Amniotic stem cell (primary cell): ENCODE measurements around the gene GHRHR.

Experiments used
- DNase-seq: peaks from one replicate; lab custom pipeline; 2025; lab: John Stamatoyannopoulos, UW

GHRHR gene

DNA sequence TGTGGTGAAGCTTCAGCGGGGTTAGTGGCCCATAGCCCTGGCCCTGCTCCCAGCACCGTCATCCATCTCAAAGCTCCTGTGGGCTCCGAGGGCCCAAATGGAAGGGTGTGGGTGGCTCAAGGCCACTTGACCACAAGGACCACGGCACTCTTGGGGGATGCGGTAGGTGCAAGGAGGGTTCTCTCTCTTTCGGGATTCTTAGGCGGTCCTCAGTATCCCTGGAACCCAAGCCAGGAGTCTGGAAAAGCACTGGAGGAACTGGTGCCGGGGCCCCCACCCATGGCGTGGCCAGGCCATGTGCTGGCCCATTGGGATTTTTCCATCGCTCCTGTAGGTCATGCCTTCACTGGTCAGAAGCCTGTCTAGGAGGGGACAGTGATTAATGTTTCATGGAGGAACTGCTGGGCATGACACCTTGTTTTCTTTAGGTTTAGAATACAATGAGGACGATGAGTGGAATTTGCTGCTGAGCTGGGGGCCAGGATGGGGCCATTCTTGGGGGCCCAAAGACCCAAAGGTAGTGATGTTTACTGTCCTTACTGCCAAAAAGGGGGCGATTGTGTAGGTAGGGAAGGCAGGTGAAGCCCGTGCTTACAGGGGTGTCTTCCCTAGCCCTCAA is 35.4 kb upstream of the GHRHR start:
- DNase-seq, result no peak

DNA sequence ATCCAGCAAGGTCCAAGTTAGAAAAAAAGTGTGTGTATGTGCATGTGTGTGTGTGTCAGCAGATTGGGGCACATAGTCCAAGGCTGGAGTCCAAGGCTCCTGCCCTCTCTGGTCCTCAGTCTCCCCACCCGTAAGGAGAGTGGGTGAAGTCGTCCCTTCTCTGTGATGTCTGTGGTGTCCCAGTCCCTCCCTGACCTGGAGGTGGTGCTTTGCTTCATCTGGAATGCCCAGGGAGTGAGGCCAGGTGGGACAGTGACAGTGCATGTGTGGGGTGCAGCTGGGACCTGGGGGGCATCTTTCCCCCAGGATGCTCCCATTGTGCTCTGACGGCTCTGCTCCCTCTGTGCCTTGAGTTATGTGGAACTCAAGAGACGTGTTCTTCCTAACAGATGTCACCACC is 34.1 kb upstream of the GHRHR start:
- DNase-seq, result no peak

DNA sequence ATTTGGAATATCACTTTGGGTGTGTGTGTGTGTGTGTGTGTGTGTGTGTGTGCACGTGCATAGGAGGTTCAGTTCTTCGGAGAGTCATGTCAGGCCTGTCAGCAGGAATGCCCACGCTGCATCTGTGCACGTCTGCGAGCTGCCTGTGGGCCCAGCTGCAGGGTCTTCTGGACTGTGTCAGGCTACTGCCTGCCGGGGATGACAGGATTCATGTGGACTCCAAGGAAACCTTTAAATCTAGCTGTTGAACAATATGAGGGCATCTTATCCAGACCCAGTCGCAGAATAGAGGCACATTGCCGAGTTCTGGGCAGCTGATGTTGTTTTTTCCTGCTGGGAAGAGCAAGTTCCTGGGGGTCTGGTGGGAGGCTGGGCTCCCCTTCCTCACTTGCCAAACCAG is 33.1 kb upstream of the GHRHR start:
- no peak for DNase-seq

DNA sequence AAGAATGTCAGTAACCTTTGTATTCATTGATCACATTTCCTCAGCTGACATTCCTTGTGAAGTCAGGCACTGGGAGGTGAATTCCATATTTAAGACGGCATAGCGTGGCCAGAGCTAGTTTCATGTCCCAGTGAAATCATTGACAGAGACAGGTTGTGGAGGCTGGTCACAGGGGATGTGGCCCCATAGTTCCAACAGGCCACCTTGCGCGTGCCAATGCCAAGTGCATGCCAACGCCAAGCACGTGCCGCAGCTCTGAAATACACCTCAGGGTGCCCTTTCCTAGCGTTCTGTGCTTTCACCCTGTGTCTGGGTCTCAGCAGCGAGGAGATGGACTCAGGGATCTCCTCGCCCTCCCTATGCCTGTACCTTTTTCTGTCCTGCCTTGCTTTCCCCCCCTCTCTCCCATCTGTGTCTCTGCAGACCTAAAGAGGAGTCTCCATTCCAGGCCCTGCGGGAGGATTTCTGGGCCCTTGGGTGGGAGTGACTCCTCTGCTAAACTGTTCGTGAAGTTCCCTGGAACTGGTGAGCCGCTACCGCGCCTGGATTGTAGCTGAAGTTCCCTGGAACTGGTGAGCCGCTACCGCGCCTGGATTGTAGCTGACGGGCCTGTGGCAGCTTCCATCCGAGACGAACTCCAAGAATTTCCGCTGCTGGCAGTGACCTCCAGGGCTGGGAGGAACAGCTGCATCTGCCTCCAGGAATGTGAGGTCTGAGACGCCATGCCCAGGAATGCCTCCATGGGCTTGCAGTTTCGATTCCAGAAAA is 32.4 kb upstream of the GHRHR start:
- DNase-seq, result no peak

DNA sequence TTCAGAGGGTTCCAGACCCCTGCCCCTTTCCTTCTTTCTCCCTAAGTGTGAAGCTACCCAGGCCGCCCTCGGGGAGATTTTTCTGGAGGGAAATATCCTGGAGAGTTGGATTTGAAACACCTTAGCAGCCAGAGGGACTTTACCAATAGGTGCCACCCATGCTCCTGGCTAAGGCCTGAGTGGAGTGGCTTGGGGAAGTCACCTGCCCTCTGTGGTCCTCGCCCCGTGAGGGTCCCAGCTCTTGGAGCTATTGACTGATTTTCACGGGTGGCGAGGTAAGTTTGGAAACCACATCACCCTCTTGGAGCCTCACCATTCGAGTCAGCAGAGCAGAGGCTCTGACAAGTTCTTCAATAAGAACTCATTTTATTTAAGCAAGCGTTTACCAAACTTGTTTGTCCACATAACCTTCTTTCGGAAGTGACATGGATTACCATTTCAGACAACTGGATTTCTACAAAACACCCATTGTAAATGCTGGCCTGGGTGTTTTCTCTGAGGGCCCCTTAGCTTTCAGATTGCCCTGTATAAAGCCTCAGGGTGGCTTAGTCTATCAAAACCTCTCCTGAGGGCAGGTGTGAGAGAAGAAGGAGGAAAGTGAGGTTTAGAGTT is 31.7 kb upstream of the GHRHR start:
- no peak for DNase-seq

DNA sequence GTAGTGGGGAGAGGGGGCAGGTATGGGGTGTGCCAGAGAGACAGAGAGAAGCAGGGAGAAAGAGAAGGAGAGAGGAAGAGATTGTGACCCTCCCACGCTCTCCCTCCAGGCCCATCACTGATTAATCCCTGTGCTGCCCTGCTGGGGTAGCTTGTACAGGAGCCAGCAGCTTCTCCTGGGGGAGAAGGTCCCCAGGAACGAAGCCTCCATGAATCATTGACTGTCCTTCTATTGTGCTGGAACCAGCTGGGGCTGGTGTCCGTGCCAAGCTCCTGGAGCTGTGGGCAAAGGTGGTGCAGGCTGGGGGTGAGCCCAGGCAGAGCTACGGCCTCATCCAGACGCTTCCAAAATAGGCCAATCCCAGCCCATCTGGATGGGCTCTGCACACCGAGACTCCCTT is 31.2 kb upstream of the GHRHR start:
- no peak for DNase-seq

DNA sequence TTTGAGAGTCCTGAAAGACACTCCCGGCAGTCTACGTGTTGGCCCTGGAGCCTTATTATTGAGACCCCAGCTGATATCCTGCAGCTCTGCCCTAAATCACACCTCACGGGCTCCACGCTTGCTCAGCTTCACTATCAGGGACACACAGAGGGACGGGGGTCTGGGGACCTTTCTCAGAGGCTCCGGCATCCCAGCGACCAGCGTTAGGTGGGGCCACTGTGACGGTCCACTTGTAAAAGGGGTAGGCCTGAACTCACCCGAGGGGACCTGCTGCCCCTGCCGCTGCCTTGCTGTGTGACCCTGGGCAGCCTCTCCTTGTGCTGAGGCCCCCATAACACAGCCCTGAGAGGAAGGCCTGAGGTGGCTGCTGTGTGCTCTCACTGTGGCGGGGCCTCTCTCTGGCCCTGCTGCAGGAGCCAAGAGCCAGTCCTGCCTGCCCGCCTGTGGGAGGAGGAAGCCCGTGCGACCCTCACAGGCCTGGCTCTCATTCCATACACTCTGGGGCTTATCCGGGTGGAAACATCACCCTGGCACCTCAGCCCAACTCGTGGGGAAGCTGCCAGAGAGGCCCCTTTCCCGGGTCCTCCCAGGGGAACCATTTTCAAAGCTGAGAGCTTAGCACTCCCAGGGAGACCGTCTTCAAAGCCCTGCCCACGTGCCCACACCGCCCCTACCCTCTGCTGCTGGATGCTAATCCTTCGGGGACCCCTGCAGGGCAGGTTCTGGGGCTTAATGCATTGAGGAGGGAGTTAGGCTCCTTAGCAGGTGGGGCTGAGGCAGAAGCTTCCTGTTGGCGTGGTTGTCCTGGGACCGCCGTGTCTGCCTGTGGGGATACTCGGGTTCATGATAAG is 30.4 kb upstream of the GHRHR start:
- DNase-seq, result no peak

DNA sequence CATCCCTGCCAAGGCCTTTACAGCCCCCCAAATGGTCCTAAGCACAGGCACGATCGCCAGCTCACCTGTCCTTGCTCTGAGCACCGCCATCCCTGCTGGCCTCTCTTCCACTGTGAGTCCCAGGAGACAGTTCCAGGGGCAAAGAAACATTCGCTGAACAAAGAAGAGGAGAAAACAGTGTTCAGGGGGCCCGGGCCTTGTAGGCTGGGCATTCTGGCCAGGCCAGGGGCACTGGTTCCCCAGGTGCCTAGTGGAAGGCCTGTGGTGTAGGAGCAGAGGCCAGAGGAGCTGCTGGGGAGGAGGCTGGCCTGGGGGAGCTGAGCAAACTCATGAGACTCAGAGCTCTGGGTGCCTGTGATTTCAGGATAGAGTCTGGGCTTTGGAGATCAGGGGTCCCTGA is 29.5 kb upstream of the GHRHR start:
- DNase-seq, result no peak

DNA sequence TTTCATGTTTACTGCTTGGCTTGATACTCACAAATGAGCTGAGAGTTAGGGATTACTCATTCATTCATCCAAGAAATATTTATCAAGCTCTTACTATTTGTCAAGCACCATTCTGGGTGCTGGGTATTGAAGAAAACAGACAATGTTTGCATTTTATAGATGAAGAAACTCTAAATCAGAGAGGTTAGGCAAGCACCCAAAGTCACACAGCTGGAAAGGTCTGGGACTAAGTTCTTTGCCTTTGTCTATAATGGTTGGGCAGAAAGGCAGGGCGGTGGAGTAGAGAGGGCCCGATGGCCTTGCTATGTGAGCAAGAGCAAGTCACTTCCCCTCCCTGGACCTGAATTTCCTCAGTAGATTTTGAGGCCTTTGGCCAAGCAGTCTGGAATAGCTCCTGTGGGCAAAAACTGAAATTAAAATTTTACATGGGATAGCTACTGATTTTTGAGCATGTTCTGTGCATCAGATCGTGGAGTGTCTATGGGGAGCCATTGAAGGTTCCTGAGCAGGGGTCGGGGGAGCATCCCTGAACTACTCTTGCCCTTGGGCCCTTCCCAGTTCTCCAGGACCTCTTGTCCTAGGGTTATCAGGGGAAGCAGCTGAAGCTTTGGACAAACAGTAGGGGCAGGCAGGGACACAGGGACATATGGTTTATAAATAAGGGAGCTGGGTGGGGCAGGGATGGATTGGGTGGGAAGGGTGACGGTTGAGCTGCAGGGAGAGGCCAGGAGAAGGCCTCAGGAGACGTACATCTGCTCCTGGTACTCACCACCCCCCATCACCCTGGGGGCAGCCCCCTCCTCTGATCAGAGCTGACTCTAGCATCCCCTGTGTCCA is 28.8 kb upstream of the GHRHR start:
- DNase-seq, result no peak

DNA sequence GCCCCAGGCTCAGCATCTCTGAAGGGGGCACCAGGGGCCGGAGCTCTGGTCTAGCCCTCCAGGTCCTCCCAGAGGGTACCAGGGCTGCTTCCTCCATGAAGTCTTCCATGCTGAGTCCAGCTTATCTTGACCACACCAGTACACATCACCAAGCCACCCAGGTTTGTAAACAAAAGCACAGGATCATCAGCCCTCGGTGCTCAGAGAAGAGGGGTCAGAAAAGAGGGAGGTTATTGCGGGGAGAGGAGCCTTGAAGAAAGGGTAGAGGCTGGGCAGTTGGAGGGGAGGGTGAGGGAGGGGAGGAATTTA is 28.2 kb upstream of the GHRHR start:
- no peak for DNase-seq

DNA sequence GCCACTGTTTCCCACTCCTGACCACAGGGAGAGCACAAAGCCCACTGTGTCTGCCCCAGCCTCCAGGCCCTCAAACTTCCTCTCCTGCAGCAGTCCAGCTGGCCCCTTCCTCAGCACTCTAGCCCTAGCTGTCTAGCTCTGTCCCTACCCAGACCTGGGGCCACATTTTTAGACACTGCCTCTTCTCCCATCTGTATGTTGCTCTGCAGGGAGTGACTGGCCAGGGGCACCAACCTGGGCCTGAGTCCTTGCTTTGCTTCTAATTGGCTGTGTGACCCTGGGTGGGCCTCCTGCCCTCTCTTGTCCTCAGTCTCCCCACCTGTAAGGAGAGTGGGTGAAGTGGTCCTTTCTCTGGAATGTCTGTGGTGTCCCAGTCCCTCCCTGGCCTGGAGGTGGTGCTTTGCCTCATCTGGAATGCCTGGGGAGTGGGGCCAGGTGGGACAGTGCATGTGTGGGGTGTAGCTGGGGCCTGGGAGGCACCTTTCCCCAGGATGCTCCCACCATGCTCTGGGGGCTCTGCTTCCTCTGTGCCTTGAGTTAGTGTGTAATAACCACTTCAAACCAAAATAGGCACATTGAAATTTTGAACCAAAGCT is 27.0 kb upstream of the GHRHR start:
- DNase-seq, result no peak

DNA sequence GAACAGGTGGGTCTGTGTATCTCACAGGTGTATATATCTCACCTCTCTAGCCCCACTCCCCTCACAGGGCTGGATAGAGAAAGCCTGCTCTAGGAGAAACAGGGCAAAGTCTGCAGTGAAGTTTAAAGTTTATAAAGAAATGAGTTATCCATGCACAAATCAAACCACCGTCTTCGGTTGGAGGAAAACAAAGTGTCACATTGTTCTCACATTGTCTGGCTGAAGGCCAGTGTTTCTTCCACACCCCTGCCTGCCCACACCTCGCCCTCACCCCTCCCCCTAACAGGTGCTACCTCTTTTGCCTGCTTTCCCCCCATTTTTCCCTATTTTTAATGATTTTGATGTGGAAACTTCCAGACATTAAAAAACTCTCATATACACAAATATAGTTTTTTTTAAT is 26.3 kb upstream of the GHRHR start:
- DNase-seq, result no peak

DNA sequence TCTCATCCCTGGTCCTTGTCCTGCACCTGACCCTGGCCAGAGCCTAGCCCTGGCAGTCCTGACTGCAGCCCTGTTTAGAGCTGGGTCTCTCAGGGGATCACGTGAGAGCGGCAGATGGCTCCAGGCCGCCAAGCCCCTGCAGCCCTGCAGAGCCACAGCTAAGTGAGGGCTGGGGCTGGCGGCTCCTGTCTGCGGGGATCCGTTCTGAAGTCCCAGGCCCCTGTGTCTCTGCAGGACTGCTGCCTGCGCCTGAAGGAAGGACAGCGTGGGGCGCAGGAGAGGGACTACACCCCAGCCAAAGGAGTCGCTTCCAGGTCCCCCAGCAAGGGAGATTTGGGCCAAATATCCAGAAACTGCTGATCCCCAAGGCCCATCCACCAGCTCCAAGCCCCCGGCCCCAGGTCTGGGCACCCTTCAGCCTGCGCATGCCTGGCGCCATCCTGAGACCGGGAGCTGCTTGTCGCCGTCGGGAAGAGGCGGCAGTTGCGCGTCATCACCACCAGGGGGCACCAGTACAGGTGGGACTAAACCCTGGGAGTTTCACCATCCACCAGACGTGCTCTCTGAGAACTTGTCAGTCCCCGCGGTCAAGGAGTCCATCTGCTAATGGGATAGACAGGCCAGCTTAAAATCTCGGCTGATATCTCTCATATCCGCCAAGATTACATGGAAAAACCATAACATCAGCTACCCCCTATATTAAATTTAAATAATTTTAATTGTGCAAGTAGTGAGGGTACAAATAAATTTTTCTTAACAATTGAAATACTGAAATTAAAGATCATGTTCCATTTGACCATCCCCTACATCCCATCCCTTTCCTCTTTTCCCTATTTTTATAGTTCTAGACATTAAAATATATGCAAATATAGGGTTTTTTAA is 25.1 kb upstream of the GHRHR start:
- no peak for DNase-seq

DNA sequence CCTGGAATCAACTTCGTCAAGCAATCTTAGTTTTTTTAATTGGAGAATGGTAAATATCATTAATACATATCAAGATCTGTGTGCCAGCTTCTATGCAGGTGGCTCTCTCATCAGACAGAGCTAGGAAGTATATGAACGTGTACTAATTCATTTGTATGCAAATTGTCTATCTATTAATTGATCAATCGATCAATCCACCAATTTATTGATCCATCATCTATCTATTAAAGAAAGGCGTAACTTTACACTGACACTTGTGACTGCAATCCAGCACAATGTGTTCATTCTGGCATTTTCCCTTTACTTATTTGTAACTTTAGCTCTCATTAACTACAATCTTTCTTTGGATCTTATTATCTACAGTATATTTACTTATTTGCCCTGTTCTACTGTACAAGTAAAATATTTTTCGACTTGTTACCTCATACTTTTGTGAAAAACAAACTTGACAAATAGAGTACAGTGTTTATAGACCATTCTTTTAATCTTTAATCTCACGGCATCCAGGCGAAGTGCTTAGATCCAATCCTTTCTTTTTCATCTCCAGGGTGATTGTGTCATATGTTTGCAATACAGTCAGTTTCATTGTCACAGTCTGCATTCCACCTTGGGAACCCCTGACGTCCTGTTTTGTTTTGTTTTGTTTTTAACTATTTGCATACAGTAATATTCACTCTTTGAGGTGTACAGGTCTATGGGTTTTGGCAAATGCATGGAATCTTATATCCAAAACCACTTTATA is 22.0 kb upstream of the GHRHR start:
- no peak for DNase-seq

DNA sequence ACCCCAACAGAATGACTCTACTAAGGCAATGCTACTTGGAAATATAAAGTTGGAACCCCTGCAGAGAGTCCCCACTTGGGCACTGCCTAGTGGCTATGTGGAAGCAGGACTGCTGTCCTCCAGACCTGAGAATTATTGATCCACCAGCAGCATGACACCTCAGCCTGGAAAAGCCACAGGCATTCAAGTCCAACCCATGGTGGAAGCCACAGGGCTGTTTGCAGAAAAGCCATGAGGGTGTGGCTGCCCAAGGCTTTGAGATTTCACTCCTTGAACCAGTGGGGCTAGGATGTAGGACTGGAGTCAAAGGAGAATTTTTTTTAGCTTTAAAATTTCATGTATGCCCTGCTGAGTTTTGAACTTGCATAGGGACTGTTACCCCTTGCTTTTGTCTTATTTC is 13.6 kb upstream of the GHRHR start:
- DNase-seq, result no peak

DNA sequence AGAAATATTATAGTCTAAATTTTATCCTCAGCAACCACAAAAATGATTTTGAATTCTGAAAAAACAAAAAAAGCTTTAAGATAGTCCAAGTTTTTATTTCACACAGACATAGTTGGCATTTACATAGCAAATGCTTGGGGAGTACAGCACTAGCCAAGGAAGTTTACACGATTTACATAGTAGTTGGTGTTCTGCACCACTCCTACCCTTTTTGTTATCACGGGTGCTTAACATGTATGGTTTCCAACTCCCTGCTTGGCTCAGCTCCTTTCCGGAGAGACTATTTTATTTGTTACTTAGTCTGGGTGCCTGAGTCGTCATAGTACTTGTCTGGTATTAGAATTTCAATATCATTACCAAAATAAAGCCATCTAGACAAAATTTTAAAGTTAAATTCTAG is 8.8 kb upstream of the GHRHR start:
- no peak for DNase-seq

DNA sequence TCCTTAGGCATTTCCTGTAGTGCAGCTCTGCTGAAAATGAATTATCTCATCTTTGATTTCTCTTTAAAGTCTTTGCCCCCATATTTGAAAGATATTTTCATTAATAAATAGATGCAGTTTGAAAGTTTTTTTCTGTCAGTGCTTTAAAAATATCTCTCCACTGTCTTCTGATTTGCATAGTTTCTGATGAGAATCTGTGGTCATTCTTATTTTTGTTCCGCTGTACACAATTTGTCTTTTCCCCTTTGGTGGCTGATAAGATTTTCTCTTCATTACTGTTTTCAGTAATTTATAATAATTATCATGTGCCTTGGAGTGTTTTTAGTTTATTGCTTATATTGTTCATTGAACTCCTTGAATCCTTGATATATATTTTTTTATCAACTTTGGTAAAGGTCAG is 7.0 kb upstream of the GHRHR start:
- DNase-seq, result no peak

DNA sequence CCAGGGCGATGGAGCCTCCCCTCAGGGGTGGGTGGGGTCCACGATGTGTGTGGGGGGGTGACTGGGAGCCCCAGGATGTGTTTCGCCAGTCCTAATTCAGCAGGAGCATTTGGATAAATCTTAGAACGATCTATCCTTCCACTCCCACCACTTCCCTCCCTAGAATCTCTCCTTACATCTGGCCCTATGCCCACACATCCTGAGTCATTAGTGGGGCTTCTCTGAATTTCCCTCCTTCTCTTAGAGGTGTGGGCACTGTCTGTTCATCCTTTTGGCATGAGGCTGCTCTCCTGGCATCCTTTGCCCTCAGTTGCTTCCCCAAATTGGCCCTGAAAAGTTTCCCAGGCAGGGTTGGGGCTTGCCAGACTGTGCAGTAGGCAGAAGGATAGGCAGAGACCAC is 1.6 kb downstream of the GHRHR start:
- no peak for DNase-seq

DNA sequence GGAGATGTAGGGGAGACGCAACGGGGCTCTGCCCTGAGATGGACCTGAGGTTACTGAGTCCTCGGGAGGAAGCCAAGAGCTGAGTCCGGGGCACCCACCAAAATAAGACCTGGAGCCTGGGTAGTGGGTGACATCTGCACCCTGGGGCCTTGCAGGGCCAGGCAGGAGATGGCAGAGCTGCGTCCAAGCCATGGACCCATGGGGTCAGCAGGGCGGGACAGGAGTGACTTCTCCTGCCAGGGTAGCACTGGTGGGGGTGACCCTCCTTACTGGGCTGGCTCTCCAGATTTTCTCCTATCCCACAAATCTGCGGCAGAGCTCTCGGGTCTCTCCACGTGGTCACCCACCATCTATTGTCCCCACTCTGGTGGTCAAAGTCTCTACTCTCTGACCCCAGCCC is 2.1 kb downstream of the GHRHR start:
- DNase-seq, result no peak

DNA sequence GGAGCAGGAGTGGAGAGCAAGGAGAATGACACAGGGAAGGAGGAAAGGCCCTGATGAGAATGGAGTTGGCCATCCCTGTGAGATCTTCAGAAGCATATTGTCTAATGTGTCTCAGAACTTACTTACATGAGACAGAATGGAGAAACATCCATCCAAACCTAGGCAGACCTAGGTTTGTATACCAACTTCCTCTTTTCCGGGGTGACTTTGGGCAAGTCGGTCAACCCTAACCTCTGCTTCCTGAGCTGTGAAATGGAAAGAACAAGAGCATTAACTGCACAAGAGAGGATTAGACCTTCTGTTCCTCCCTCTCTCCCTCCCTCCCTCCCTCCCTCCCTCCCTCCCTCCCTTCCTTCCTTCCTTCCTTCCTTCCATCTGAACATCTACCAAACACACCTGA is 4.5 kb downstream of the GHRHR start:
- no peak for DNase-seq
